Astrocyte (in vitro differentiated cells and primary cell): ENCODE data around the gene PI3.

Source experiments
- EZH2 ChIP-seq: IDR thresholded peaks from 2 replicates; pipeline ENCODE4 v1.6.1; 2012; ENCODE audit warnings: mild to moderate bottlenecking, low read length, inconsistent platforms; ENCODE audit not compliant: insufficient read depth
- TF ChIP-seq, protein P1 (sequence below): IDR thresholded peaks from 2 replicates; pipeline ENCODE4 v1.5.1; 2011; ENCODE audit warnings: low read depth, mild to moderate bottlenecking, inconsistent platforms, low read length, moderate library complexity; ENCODE audit not compliant: insufficient read depth

DNA sequence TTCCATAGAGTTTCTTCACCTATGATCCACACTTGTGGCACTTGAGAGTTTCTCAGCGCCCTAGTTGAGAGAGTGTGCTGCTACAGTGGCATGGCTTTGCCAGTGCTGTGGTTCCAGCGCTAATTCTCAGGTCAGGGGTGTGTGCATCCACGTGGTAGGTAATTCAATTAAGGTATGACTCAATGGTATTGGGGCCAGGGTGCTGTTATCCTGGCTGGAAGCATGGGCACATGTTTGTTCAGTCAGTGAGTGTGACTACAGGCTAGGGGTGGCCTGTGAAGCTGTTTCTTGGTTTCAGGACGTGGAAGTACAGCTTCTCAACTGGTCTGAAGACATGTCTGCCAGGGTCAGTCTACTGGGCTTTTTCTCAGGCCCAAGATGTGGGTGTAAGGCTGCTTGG, 43.4 kb downstream of the PI3 start:
- TF ChIP-seq, protein P1, sequence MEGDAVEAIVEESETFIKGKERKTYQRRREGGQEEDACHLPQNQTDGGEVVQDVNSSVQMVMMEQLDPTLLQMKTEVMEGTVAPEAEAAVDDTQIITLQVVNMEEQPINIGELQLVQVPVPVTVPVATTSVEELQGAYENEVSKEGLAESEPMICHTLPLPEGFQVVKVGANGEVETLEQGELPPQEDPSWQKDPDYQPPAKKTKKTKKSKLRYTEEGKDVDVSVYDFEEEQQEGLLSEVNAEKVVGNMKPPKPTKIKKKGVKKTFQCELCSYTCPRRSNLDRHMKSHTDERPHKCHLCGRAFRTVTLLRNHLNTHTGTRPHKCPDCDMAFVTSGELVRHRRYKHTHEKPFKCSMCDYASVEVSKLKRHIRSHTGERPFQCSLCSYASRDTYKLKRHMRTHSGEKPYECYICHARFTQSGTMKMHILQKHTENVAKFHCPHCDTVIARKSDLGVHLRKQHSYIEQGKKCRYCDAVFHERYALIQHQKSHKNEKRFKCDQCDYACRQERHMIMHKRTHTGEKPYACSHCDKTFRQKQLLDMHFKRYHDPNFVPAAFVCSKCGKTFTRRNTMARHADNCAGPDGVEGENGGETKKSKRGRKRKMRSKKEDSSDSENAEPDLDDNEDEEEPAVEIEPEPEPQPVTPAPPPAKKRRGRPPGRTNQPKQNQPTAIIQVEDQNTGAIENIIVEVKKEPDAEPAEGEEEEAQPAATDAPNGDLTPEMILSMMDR: no peak
- no peak for TF ChIP-seq EZH2
